Measurements from ENCODE around the gene SLC35G2.
"Not testable (repeated sequence)": the region's sequence is repeated elsewhere in the genome, so short reads cannot be mapped to it uniquely, and the experiment has no call there.

SLC35G2 gene

DNA sequence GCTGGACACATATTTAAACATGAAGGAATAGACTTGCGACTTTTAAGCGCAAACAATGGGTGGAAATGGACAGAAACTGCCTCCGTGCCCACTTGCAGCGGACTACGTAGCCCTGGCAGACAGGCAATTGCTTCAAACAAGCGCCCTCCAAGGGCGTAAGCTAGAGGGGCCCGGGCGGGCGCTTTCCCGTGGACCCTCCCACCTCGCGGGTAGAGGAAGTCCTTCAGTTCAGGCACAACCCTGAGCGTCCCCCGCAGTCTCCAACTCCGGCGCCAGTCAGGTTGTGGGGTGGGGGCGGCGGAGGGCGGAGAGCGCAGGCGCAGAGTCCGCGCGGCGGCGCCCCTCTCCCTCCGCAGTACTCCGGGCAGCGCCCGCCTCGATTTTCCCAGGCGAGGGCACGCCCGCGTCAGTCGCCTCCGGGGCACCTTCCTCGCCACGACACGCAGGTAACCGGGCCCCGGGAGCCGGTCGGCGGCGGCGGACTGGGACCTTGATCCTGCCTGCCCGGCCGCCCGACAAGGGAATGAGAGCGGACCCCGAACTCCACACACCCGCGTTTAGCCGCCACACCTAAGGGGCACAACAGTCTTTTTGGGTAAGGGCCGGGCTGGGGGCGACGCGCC, at the start of gene SLC35G2:
Gene SLC35G2 (plus strand): TSS at position 358 of the 623 bp plus-strand sequence. CDS start 35,335 bp downstream, outside the sequence.
- DNase-seq = peak; percentile 73

DNA sequence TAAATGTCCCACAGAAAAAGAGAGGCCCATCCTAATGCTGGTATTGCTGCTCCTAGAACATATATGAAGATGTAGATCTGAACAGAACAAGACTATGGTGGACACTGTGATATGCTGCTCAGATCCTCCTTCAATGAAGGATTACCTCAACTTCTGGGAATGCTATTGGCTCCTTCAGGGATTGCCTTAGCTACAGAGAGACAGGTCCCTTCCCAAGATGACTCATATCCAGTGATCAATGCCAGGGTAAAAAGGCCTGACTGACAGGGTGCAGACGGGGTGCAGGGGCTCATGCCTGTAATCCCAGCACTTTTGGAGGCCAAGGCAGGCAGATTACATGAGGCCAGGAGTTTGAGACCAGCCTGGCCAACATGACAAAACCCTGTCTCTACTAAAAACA, 46.2 kb upstream of the SLC35G2 start:
- DNase-seq = no peak

DNA sequence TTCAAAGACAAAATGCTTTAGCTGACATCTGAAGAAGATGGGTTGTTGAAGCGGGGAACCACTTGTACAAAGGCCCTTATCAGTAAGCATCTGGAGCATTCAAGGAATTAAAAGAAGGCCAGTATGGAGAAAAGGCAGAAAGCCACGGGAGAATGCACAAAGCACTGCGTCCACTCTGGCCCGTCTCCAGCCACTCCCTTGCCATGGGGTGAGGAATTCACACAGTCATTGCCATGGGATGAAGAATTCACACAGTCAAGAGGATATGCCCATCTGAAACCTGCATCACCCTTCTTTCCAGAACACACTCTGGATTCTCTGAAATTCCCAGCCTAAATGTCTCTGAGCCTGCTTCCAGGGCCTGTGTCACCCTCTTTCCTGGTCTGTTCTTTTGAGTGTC, 40.1 kb upstream of the SLC35G2 start:
- DNase-seq = no peak

DNA sequence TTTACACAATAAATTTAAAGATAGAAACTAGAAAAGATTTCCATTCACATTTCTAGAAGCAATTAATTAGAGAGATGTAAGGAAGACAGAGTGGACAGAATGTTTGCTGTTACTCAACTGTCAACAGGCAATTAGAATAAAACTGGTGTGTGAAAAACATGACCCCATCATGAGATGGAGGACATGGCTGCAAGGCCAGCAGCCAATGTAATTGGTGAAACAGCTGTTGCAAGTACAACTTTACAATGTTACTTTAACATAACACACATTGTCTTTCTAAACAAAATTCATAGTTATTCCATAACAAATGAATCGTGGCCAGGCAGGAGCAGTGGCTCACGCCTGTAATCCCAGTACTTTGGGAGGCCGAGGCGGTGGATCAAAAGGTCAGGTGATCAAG, 38.2 kb upstream of the SLC35G2 start:
- DNase-seq = no peak

DNA sequence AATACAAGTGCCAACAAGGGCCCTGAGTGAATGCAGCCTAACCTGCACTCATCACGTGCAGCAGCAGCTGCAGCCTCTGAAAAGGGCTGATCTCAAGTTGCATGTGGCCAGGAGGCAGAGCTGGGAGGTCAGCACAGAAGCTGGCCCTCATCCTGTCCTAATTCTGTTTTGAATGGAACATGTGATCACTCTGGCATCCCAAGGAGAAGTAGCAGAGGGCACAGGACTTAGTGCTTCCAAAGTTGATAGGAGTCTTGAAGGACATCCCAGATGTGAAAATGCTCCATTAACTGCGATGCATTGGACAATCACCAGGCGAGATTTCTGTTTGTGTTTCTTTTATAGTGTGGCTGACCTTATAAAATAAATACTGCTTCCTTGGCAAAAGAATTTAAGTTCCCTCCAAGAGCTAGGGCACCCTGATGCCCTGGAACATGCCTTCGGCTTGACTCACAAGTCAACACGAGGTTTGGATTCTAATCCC, 35.2 kb upstream of the SLC35G2 start:
- DNase-seq = no peak

DNA sequence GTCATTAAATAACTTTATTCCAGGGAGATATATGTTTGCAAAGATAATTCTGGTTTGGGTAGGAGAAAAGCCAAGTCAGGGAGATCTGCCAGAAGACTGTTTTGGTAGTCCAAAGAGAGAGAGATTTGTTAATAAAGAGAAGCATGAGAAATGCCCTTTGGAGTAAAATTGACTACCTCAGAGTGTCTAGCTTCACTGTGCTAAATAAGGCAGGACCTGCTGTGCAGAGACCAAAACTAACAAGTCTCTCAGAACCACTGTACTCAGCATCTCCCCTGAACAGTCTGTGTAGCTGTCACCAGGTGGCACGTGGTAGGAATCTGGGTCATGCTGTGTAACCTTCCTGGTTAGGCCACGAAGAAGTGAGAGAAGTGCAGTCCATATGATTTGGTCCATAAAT, 31.6 kb upstream of the SLC35G2 start:
- no peak for DNase-seq

DNA sequence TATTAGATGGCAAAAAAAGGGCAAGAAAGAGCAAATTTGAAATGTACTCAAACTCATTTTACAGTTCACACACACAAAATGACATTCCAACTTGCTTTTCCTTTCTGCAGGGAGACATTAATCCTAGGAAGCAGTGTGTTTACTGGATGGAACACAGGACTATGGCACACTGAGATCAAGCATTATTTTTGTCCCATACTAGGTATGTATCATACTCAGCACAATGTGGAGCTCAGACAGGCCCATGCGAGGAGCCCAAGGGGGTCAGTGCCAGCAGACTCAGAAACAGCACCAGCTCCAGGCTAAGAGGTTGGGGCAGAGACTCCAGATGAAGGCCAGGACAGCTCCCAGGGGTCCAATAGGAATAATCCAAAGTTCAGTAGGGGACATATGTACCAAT, 30.8 kb upstream of the SLC35G2 start:
- DNase-seq = no peak

DNA sequence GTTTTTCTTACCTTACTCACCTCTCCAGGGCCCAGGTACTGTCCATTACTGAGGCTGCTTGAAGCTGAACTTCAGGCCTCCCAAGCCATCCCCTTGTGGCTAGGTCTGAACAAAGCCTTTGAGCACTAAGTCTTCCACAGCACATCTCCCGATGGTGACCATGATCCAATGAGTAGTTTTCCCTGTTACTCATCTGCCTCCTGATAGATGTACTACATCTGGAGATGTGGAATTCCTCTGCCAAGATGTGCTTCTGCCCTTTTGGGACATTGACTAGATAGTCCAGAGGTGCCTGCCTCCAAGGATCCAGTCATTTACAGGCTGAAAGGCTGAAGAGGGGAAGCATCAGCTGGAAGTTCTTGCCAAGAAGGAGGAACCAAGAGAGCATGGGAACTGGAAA, 28.9 kb upstream of the SLC35G2 start:
- no peak for DNase-seq

DNA sequence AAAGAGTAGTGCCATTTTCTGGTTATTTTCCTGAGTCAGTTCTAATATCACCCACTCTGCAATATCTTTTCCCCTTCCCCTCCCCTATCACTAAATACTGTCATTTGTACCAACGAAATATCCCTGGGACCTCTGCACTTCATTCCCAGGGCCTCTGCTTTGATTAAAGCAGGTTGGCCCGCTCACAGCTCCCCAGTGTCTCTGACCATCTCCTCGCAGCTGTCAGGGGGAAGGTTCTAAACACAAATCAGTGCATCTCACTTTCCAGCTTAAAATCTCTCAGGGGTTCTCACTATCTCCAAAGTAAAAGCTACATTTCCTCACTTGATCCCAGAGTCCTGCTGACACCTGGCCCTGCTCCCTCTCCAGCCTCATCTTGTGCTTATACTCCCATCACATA, 28.1 kb upstream of the SLC35G2 start:
- no peak for DNase-seq

DNA sequence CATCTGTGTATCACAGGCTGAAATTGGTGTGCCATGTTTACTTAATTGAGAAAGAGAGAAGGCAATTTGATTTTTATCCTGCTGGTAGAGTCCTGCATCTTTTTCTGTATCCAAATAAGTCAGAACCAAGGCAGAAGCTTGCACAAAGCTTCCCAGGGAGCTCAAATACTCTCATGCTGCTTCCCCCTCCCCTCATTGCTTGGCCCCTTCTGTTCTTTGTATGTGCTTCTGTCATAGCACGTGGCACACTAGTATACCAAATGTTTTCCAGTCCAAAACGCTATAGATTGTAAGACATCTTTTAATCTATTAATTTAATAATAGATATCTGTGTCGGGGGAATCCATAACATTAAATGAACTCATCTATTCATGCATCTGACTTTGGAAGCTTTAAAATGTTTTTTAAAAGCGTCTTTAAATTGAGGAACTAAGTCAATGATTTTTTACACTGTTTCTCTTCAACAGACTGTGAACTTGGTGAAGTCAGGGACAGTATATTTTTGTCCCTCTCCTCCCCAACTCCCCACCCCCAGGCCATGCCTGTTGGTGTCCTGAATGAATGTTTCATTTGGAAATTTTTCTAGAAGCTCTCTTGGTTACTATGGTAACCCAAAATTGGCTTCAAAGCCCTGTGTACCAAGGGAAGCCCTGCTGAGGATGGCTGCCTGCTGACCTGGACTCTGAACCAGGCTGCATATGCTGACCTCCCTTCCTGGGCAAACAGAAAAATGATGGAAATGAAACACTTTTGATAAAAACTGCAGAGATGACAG, 26.2 kb upstream of the SLC35G2 start:
- DNase-seq = no peak

DNA sequence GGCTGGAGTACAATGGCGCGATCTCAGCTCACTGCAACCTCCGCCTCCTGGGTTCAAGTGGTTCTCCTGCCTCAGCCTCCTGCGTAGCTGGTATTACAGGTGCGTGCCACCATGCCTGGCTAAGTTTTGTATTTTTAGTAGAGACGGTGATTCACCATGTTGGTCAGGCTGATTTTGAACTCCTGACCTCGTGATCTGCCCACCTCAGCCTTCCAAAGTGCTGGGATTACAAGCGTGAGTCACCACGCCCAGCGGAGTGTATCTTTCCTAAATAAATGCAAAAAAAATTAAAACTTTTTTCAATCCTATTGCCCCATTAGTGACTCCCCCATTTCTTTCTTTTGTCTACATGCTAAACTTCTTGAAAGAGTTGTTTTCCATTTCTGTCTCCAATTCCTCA, 17.8 kb upstream of the SLC35G2 start:
- not testable (repeated sequence) for DNase-seq

DNA sequence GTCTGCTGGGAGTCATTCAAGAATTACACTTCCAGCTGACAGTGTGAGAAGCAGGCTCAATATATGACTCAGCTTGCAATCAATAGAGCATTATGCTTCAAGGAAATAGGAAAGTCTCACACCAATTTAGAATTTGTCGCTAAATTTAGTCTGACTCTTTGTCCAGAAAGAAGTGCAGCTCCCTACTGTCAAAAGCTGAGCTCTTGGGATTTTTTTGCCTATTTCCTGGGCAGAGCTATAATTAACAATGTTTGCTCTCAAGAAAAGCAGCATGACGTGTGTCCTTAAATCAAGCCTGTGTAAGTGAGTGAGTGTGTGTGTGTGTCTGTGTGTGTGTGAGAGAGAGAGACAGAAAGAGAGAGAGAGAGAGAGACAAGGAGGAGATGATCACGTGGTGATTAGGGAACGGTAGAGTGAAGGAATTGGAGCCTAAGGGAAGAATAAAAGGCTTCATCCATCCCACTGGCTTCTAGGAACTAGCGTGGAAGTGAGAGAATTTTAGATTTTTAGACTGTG, 16.4 kb upstream of the SLC35G2 start:
- peak; percentile 90 for DNase-seq

DNA sequence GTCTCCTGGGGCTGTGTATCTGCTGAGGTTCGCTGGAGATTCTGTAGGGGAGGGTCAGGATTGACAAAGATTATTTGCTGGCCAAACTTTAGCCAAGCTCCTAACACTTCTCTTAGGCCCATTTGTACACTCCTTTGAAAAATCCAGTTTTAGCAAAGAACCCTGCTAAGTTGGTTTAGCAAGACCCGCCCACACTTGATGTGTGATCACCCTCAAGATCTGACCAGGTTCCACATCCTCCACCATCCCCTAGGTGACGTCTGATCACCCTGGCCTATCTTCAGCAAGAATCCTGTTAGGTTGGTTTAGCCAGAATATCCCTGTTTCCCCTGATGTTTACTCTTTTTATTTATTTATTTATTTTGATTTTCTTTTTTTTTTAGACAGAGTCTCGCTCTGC, 14.8 kb upstream of the SLC35G2 start:
- no peak for DNase-seq

DNA sequence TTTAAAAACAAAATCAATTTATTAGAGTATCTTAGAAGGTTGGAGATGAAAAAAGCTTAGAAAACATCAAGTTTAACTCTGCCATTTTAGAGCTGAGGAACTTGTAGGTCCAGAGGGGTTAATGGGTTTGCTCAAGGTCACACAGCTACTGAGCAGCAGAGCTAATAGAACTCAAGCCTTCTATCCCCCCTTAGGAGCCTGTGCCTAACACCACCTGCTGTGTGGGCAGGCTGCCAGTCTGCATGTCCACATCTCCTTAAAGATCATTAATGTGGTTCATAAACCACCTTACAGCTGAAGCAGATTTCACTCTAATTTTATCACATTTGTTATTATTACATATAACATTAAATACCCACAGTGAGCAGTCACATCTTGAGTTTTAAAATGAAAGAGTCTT, 14.1 kb upstream of the SLC35G2 start:
- no peak for DNase-seq

DNA sequence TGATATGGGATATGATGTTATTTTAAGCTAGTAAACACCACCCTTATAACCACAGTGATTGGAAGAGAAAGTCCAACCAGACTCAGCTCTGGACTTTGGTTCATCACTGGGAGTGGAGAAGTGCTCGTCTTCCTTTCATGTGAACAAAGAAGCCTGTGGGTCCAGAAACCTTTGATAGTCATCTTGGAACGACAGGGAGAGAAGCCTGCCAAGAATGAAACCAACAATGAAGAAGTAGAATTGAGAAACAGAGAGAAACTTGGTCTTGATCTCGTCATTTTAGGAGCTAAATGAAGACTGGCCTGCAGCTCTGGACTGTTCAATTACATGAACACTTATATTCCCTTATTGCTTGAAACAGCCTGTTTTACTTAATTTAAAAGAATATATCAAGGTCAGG, 13.1 kb upstream of the SLC35G2 start:
- no peak for DNase-seq

DNA sequence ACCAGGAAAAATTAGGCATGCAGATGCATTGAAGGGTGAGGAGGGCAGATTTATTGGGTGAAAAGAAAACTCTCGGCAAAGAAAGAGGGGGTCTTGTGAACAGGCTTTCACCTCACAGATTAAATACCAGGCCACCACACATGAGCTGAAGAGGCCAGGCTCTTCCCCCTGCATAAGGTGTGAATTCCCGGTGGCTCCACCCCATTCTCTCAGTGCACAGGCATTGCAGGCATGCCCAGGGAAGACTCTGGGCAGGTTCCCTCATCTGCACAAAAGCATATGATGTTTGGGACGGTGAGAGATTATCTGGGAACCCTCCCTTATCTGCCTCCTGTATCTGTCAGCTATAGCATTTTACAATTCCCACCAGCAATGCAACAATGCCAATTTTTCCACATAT, 7.2 kb upstream of the SLC35G2 start:
- DNase-seq = no peak

DNA sequence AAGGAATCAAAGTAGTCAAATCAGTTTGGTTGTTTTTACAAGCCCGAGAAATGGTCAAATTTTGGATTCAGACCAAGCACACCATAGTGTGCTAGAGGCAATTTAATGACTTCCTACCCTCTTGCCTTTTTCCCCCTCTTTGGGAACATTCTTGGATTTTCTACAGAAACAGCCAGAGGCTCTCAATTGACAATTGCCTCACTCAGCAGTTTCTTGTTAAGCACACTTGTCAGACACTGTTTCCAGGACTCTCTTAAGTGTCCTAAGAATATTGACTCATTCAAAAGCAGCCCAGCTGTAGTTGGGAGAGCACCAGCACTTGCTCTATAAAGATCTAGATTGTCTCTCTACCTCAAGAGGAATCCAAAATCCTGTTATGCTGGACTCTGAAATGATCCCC, 1.5 kb upstream of the SLC35G2 start:
- DNase-seq = no peak

DNA sequence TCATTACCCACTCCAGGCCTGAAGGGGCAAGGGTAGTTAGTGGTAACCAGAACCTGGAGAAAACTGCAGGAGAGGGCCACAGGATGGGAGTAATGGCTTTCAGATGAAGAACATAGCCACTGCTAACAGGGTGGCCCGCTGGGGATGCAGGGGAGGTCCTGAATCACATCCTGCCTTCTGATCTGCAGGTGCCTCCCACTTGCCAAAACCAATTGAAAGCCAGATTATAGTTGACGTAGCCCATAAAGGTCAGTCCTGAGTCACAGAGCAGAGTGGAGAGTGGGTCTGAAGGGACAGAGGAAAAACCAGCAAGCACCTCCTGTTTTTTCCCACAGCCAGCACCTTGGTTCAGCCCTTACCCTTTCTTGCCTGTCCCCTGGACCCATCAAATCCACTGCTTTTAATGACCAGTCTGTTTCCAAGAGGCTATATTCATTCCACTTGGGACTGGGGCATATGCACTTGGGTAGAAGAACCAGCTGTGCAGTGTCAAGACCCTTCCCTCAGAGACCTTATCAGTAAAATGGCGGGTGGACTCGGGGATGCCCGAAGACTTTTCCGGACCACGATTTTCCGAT, 646 bp upstream of the SLC35G2 start:
- DNase-seq = peak; percentile 41

DNA sequence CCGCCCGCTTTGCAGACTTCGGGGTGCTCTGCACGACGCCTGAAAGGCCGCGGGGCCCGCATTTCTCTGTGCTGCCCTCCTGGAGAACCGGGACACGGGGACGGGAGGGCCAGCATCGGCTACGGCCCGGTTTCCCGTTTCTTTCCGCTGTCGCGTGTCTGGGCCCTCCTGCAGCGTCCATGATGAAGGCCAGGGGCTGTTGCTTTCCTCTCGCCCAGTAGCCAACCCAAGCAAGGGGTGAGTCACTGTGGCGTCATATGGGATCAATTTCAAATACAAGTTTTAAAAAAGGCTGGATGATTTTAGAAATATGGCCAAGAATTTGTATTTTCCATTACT, 435 bp downstream of the SLC35G2 start:
- DNase-seq = no peak

DNA sequence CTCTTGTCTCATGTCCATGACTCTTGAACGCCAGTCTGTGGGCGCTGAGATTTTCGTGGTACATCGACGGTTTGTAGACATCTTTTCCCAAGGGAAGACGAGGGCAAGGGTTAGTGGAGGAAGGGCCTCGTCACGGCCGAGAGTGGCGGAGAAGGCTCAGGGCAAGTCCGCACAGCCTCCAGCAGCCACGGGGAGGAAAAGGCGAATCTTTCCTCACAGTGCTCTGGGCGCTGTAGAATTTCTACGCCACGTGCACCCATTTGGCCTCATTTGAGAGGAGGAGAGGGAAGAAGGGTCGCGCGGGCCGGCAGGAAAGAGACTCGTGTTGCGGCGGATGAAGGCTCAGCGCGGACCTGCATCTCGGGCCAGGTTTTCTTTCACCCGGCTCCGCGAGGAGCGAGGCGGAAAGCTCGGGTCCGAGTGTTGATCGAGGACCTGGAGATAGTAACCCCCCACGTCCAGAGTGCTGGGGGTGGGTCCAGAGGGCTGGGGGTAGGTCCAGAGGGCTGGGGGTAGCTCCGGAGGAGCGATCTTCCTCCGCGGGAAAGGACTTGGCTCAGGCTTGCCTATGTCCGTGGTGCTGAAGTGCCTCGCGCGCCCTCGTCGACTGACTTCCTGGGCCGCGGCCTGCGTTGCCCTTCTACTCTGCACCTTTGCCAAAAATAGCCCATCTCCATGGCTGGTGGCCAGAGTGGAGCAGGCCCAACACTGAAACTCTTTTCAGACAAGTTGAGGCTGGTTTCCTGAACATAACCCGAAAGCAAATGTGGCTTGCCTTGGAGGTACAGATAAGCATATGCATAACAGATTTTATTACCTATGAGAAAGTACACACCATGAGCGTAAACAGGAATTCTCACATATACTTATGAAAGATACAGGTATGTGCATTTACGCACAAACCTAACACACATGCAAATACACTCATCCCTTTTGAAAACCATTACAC, 1.1 kb downstream of the SLC35G2 start:
- DNase-seq = no peak

DNA sequence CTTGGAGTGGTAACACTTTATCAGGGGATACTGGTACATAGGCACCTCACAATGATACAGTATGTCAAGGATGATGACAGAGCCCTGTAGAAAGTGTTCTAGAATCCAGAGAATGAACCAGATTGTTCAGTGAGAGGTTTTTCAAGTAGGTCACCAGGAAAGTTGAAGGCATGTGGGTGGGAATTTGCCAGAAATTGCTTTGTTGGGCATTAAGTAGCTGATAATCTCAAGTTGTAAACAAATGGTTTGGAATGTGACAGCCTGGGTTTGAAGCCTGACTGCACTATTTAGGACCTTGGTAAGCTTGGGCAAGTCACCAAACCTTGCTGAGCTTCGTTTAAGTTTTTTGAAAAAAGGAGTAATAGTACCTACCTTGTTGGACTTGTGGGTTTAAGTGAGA, 12.5 kb downstream of the SLC35G2 start:
- no peak for DNase-seq

DNA sequence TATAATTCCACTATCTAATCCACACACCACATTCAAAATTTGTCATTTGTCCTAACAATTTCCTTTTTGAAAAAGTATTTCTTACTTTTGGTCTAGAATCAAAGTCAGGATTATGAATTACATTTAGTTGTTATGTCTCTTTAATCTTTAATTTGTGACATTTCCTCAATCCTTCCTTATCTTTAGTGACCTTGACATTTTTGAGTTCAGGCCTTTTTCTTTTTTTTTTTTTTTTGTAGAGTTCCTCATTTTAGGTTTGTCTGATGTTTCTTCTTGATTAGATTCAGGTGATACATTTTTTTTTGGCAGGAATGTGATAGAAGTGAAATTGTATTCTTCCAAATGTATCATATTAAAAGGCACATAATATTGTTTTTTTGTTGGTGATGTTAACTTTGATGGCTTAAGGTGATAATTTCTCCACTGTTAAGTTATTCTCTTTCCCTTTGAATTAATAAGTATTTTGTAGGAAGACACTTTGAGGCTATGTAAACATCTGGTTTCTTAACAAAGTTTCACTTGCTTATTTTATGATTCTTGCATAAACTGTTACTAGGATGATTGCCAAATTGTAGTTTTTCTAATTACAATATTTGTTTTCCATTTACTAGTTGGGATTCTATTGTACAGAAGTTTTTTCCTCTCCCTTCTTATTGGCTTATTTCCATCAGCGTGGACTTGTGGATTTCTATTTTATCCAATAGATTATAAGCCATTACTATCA, 16.3 kb downstream of the SLC35G2 start:
- no peak for DNase-seq
